ENCODE results near the gene PDXDC1. TPM values are rescaled to one million over a fixed set of nuclear protein-coding genes. Genes with fewer than 3 reads are reported as not detected.
"Not testable (repeated sequence)": the region's sequence is repeated elsewhere in the genome, so short reads cannot be mapped to it uniquely, and the experiment has no call there.

PDXDC1 gene
- total RNA-seq, 2 experiments from 2014 or later, result 64.0 to 75.0 TPM

- peaks cover 44% of the 10 kb centered on the region for H3K36me3 ChIP-seq (ENCODE audit: insufficient read depth, low read length)
- Mint-ChIP-seq H3K9me3 (no peaks in the 10 kb centered on the region), H3K36me3 (ENCODE audit: low read depth) (peaks cover 62% of the 10 kb centered on the region), H3K4me1 (ENCODE audit: low read depth) (no peaks in the 10 kb centered on the region), H3K27ac (no peak overlapping the region), H3K27me3 (no peaks in the 10 kb centered on the region), H3K4me3 (no peak overlapping the region)
- no peak for ATAC-seq (ENCODE audit: poor library complexity)
- H3K4me1 ChIP-seq (ENCODE audit: insufficient read depth, low read length), result no peaks in the 10 kb centered on the region
- no peak overlapping the region for H3K4me3 ChIP-seq (ENCODE audit: low read length)
- no peak overlapping the region for H3K27ac ChIP-seq (ENCODE audit: low read depth in 1 of 2, low read length in 2 of 2)
- TF ChIP-seq CTCF (IDR thresholded peaks at IDR 0.05), result no peak
- no peaks in the 10 kb centered on the region for H3K27me3 ChIP-seq (ENCODE audit: control insufficient read depth in 1 of 2, insufficient read depth in 2 of 2, low read length in 2 of 2)
- ChIA-PET POLR2A (no interaction called here), CTCF (no interaction called here)
- intact Hi-C loops (cut with DNase I, micrococcal nuclease), result no loop called here
- H3K9me3 ChIP-seq (ENCODE audit: control insufficient read depth in 1 of 2, insufficient read depth in 1 of 2, low read length in 2 of 2), result no peaks in the 10 kb centered on the region
- DNase-seq, result no peak
These were observed 68.5 kb downstream of the PDXDC1 start for GRCh38 chr16:15043344-15043743.

- ChIA-PET CTCF (no interaction called here), POLR2A (no interaction called here)
- H3K27ac Mint-ChIP-seq, result no peak overlapping the region
- H3K27me3 Mint-ChIP-seq, result no peaks in the 10 kb centered on the region
- DNase-seq (no peak), ATAC-seq (ENCODE audit: poor library complexity) (no peak)
- no peak for TF ChIP-seq CTCF (IDR thresholded peaks at IDR 0.05)
- Histone ChIP-seq H3K36me3 (ENCODE audit: insufficient read depth, low read length) (peaks cover 37% of the 10 kb centered on the region), H3K27me3 (ENCODE audit: control insufficient read depth in 1 of 2, insufficient read depth in 2 of 2, low read length in 2 of 2) (no peaks in the 10 kb centered on the region), H3K9me3 (ENCODE audit: control insufficient read depth in 1 of 2, insufficient read depth in 1 of 2, low read length in 2 of 2) (no peaks in the 10 kb centered on the region), H3K27ac (ENCODE audit: low read depth in 1 of 2, low read length in 2 of 2) (no peak overlapping the region), H3K4me3 (ENCODE audit: low read length) (no peak overlapping the region), H3K4me1 (ENCODE audit: insufficient read depth, low read length) (no peaks in the 10 kb centered on the region)
- no peak overlapping the region for H3K4me3 Mint-ChIP-seq
- intact Hi-C loops (cut with DNase I, micrococcal nuclease), result no loop called here
- peaks cover 53% of the 10 kb centered on the region for H3K36me3 Mint-ChIP-seq (ENCODE audit: low read depth)
- H3K4me1 Mint-ChIP-seq (ENCODE audit: low read depth), result no peaks in the 10 kb centered on the region
- no peaks in the 10 kb centered on the region for H3K9me3 Mint-ChIP-seq
These were observed 69.5 kb downstream of the PDXDC1 start for GRCh38 chr16:15044286-15044685.

GRCh38 chr16:15045270-15045669 is 70.4 kb downstream of the PDXDC1 start:
- H3K4me3 ChIP-seq (ENCODE audit: low read length); H3K9me3 Mint-ChIP-seq; H3K27me3 Mint-ChIP-seq; H3K4me3 Mint-ChIP-seq; POLR2A ChIA-PET; ATAC-seq (ENCODE audit: poor library complexity); H3K27ac Mint-ChIP-seq; H3K4me1 ChIP-seq (ENCODE audit: insufficient read depth, low read length); H3K4me1 Mint-ChIP-seq (ENCODE audit: low read depth); intact Hi-C loops (cut with DNase I, micrococcal nuclease); H3K9me3 ChIP-seq (ENCODE audit: control insufficient read depth in 1 of 2, insufficient read depth in 1 of 2, low read length in 2 of 2); DNase-seq; H3K27me3 ChIP-seq (ENCODE audit: control insufficient read depth in 1 of 2, insufficient read depth in 2 of 2, low read length in 2 of 2); H3K27ac ChIP-seq (ENCODE audit: low read depth in 1 of 2, low read length in 2 of 2): not testable (repeated sequence)
- CTCF ChIA-PET, result interaction anchor here (1.0 kb wide), 1 partner anchor 9 kb away, joined by 3 read pairs; no protein-coding TSS in a partner anchor
- peaks cover 28% of the 10 kb centered on the region for H3K36me3 ChIP-seq (ENCODE audit: insufficient read depth, low read length)
- H3K36me3 Mint-ChIP-seq (ENCODE audit: low read depth), result peaks cover 43% of the 10 kb centered on the region

- TF ChIP-seq CTCF (IDR thresholded peaks at IDR 0.05), result no peak
- intact Hi-C loops (cut with DNase I, micrococcal nuclease), result no loop called here
- peaks cover 18% of the 10 kb centered on the region for H3K36me3 ChIP-seq (ENCODE audit: insufficient read depth, low read length)
- POLR2A ChIA-PET, result interaction anchor here (1.1 kb wide), 1 partner anchor 9 kb away, joined by 3 read pairs; the partner anchor contains the start of gene NTAN1
- CTCF ChIA-PET, result no interaction called here
- no peaks in the 10 kb centered on the region for H3K27me3 Mint-ChIP-seq
- H3K4me3 Mint-ChIP-seq, result no peak overlapping the region
- no peaks in the 10 kb centered on the region for H3K9me3 Mint-ChIP-seq
- H3K27ac ChIP-seq (ENCODE audit: low read depth in 1 of 2, low read length in 2 of 2), result no peak overlapping the region
- DNase-seq (no peak), ATAC-seq (ENCODE audit: poor library complexity) (no peak)
- H3K4me1 ChIP-seq (ENCODE audit: insufficient read depth, low read length), result no peaks in the 10 kb centered on the region
- no peaks in the 10 kb centered on the region for H3K27me3 ChIP-seq (ENCODE audit: control insufficient read depth in 1 of 2, insufficient read depth in 2 of 2, low read length in 2 of 2)
- no peak overlapping the region for H3K27ac Mint-ChIP-seq
- H3K4me1 Mint-ChIP-seq (ENCODE audit: low read depth), result peaks cover 6% of the 10 kb centered on the region
- no peak overlapping the region for H3K4me3 ChIP-seq (ENCODE audit: low read length)
- H3K36me3 Mint-ChIP-seq (ENCODE audit: low read depth), result peaks cover 29% of the 10 kb centered on the region
- no peaks in the 10 kb centered on the region for H3K9me3 ChIP-seq (ENCODE audit: control insufficient read depth in 1 of 2, insufficient read depth in 1 of 2, low read length in 2 of 2)
These were observed 72.0 kb downstream of the PDXDC1 start for GRCh38 chr16:15046692-15047376.

All from CD4-positive, alpha-beta T cell (primary cell).